Hepatocyte (in vitro differentiated cells): ENCODE measurements around the gene TGM2.

Source experiments
- EZH2phosphoT487 ChIP-seq: fragments of 200-600 bp; sonication (generic); IDR thresholded peaks from one replicate; pipeline ENCODE4 v1.6.1; 2018; ENCODE audit warnings: antibody characterized with exemption, mild to moderate bottlenecking, low read depth, moderate library complexity; ENCODE audit not compliant: unreplicated experiment, severe bottlenecking
- TF ChIP-seq, protein P1 (sequence below): fragments of 200-600 bp; sonication (generic); IDR thresholded peaks from 2 replicates; pipeline ENCODE4 v1.5.1; 2016; ENCODE audit warnings: antibody characterized with exemption, mild to moderate bottlenecking; ENCODE audit not compliant: poor library complexity

GRCh38 chr20:38113401-38114325 lies 51.4 kb downstream of the TGM2 start:
- TF ChIP-seq, protein P1, sequence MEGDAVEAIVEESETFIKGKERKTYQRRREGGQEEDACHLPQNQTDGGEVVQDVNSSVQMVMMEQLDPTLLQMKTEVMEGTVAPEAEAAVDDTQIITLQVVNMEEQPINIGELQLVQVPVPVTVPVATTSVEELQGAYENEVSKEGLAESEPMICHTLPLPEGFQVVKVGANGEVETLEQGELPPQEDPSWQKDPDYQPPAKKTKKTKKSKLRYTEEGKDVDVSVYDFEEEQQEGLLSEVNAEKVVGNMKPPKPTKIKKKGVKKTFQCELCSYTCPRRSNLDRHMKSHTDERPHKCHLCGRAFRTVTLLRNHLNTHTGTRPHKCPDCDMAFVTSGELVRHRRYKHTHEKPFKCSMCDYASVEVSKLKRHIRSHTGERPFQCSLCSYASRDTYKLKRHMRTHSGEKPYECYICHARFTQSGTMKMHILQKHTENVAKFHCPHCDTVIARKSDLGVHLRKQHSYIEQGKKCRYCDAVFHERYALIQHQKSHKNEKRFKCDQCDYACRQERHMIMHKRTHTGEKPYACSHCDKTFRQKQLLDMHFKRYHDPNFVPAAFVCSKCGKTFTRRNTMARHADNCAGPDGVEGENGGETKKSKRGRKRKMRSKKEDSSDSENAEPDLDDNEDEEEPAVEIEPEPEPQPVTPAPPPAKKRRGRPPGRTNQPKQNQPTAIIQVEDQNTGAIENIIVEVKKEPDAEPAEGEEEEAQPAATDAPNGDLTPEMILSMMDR: peak; percentile 33
- no peak for TF ChIP-seq EZH2phosphoT487
